Measurements from ENCODE around the gene COG1.

Gene COG1

GRCh38 chr17:73199751-73200317 lies 7.0 kb downstream of the COG1 start:
- DNase-seq: no peak

DNA sequence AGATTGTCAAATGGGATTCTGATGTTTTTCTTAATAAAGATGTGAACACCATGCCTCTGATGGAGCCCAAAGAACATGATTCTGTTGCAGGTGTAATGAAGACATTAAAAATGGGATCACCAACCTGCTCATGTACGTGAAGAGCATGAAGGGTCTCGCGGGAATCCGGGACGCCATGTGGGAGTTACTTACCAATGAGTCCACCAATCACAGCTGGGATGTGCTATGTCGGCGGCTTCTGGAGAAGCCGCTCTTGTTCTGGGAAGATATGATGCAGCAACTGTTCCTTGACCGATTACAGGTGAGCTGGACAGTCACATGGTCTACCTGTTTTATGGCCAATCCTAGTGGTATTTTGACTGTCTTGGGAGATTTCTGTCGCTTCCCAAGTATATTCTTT lies 7.6 kb downstream of the COG1 start:
- no peak for DNase-seq

- no peak for DNase-seq
Measured at GRCh38 chr17:73201215-73202069, 8.6 kb downstream of the COG1 start.

GRCh38 chr17:73203135-73203787 lies 10.4 kb downstream of the COG1 start:
- DNase-seq: peak; percentile 14

DNA sequence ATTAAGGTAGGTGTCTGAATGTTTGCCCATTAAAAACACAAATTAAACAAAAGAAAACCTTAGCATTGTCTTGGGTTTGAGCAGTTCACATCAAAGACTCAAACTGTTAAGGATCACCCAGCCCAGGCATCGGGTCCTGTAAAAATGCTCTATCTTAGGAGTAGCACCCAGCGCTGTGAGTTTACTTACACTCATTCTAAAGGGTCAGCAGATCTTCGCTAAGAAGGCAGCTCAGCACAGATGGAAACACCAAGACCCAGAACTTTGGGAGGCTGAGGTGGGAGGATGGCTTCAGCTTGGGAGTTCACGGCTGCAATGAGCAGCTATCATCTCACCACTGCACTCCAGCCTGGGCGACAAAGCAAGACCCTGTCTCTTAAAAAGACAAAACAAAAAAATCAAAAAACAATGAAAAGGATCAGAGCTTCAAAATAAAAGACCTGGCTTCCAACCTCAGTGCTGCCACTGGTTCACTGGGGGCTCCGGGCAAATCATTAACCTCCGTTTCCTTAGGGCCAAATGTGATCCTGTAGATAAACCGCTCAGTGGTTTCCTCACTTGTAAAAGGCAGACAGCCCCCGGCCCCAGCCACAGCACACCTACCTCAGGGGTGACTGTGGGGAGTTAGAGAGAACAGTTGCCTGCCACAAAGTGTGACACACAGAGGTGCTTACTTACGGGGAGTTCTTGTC lies 11.1 kb downstream of the COG1 start:
- peak; percentile 50 for DNase-seq

GRCh38 chr17:73205459-73205961 lies 12.7 kb downstream of the COG1 start:
- DNase-seq: no peak

DNA sequence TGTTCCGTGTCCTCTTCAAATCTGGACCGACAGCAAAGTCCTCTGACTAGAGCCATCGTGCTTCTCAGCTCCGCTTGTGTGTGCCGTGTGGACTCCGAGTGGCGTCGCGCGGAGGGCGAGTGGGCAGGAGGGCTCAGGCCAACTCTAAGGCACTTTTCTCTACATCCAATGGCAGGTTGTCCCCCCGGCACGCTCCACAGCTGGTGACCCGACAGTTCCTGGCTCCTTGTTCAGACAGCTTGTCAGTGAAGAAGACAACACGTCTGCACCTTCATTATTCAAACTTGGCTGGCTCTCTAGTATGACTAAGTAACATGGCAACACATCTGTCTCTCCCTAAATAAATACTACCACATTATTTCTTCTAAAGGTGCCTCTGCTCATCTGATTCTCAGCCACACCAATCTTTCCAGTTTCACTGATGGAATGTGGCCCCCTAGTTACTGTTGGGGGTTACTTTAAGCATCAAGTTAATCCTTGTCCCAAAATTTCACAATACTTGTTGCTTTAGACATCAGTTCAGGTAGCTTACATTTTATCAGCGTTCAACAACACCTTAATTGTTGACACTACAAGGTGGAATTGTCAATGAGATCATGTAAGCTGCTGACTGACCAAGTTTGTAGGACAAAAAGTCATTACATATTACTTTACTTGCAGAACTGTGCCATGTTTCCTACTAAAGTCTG lies 15.4 kb downstream of the COG1 start:
- no peak for DNase-seq

- no peak for DNase-seq
Measured at GRCh38 chr17:73209436-73209835, 16.6 kb downstream of the COG1 start.

DNA sequence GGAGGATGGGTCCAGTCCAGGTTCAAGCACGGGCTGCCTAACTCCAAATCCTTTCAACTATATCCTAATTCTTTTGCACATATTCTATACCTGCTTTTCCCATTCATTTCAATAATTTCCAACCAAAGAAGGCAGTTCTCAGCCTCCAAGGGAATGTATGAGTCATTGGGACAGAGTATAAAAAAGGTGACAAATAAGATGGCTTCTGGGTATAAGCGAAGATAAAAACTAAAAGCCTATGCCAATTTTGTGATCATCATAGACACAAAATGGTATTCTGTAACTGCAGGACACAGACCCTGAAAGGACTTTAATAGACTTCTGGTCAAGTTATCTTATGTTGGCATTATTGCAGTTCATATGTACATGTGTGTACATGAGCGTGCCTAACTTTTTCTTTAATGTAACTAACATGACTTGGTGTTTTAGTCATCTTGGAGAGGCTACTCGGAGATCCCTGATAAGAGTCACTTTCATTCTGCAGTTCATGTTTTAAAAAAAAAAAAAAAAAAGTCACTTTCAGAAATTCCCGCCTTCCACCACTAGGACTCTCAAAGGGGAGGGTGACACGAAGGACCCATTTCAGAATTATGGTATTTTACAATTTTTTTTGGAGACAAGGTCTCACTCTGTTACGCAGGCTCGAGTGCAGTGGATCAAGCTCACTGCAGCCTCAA lies 17.3 kb downstream of the COG1 start:
- DNase-seq: no peak

DNA sequence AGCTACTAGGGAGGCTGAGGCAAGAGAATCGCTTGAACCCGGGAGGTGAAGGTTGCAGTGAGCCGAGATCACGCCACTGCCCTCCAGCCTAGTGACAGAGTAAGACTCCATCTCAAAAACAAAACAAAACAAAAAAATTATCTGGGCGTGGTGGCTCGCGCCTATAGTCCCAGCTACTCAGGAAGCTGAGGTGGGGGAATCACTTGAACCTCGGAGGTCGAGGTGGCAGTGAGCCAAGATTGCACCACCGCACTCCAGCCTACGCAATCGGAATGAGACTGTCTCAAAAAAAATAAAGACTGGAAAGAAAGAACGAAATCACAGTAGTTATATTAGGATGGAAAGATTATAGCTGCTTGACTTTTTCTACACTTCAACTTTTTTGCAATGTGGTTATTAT lies 18.9 kb downstream of the COG1 start:
- DNase-seq: peak; percentile 81

DNA sequence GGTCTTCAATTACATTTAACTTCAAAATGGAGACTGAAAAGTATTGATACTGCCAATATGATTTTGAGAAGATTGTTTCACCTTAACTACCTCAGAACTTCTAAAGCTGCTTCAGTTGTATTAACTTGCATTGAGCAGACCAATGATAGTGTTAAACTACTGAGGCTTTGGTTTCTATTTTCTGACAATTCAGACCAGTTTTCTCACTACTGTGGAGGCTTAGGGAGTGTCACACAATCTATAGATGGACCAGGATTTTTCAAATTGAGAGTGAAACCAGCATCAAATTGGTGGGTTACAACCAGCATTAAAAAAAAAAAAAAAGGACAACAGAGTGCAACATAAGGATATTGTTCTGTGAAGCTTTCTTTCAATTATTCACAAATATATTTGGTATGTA lies 21.2 kb downstream of the COG1 start:
- DNase-seq: no peak

- no peak for DNase-seq
Measured at GRCh38 chr17:73214851-73215250, 22.0 kb downstream of the COG1 start.

- DNase-seq: no peak
Measured at GRCh38 chr17:73215447-73215846, 22.6 kb downstream of the COG1 start.

- DNase-seq: no peak
Measured at GRCh38 chr17:73223626-73224230, 30.9 kb downstream of the COG1 start.

DNA sequence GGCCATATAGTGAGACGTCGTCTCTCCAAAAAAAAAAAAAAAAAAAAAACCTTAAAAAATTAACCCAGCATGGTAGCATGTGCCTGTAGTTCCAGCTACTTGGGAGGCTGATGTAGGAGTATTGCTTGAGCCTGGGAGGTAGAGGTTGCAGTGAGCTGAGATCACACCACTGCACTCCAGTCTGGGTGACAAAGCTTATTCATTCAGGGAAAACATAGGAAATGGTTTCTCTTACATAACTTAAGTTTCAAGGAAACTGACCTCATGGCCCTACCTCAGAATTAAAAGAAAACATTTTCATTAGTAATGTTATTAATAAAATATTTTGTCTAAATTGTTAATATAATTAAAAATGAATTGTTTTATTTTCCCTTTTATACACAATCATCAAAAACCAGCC lies 31.4 kb downstream of the COG1 start:
- no peak for DNase-seq

DNA sequence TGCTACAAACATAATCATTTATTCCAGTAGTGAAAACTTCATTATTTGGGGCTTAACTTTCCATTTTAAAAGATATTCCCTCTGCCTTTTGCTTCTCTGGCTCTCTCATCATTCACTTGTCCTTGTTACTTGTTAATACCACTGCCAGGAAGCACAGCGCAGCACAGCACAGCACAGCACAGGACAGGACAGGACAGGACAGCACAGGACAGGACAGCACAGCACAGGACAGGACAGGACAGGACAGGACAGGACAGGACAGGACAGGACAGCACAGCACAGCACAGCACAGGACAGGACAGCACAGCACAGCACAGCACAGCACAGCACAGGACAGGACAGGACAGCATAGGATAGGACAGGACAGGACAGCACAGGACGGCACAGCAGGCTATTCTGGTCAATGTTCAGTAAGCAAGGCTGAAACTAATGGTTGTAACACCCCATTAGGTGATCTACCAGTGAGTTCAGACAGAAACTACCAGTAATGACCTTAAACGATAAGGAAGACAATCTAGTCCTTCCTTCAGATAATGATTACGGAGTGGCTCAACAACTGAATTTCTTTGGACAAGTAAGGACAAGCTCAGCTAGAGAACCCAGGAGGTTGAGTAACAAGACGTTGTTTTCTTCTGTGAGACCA lies 31.9 kb downstream of the COG1 start:
- DNase-seq: no peak

DNA sequence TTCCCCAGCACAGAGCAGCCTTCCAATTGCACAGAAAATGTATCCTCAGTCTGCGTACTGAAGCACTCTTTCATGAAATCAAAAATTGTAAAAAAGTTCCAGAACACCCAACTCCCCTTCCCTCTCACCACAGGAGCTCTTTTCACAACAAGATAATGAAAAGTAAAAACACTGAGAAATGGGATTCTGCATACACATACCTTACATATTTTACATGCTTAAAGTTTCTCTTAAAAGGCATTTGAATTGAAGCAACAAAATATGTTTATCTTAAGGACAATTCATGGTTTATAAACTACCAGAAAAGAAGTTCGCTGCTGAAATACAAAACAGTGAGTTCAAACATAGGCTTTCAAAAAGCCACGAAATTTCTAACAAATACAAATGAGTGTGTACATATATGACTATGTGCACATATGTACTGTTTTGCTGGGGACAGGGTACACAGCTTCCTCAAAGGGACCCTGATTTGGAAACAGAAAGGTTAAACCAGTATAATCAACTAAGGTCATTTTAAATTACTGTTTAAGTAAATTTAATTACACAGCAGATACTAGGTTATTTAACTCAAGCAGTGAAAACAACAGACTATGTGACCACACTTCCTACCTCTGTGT lies 33.8 kb downstream of the COG1 start:
- DNase-seq: no peak

DNA sequence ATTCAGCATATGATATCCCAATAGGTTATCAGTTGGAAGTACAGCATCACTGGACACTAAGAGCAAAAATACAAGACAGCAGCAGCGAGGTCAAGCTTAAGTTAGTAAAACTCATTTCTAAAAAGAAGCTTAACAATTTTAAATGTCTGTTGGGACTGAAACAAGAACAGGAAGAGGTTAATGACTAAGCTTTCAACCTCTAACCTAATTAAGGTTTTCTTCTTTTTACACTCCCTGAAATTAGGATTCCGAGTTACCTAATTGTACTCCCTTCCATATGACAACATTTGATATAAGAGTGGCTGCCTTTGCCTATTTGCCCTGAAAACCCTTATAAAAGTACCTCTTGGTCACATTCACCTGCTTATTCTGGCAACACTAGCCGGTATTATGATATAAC lies 34.5 kb downstream of the COG1 start:
- DNase-seq: peak; percentile 8

- DNase-seq: no peak
Measured at GRCh38 chr17:73227944-73228343, 35.1 kb downstream of the COG1 start.

- peak; percentile 53 for DNase-seq
Measured at GRCh38 chr17:73228748-73229236, 35.9 kb downstream of the COG1 start.
